Omental fat pad (tissue), 4 donors: Measurements from ENCODE around the gene KLHL29. TPM values are rescaled to one million over a fixed set of nuclear protein-coding genes. Genes with fewer than 3 reads are reported as not detected.

ENCODE experiments used
- ATAC-seq: fragments of 150-250 bp; one replicate; pipeline ENCODE4 v1.9.1; 2016; ENCODE audit warnings: mild to moderate bottlenecking, moderate library complexity; ENCODE audit not compliant: low FRiP score
- DNase-seq: peaks from one replicate; pipeline ENCODE4 v3.0.0-alpha.2; 2019; ENCODE audit warnings: low spot score
- CTCF ChIP-seq, 3 donors: fragments of 450-650 bp; IDR thresholded peaks; one replicate each; pipeline ENCODE4 v1.5.1; 2016 to 2017; ENCODE audit warnings: antibody characterized with exemption in 3 of 3, mild to moderate bottlenecking in 3 of 3, moderate library complexity in 2 of 3
- total RNA-seq, 4 donors: library from RNA; depleted of rRNA; stranded (reverse); fragments of >200 nt; gene quantifications; one replicate each; pipeline ENCODE4 v1.1.0, GENCODE V29; 2016

The KLHL29 gene
- total RNA-seq, 4 donors from 2014 or later: 4.0 to 19.5 (median 12.7) TPM

GRCh38 chr2:23498943-23499342 lies 114.0 kb downstream of the KLHL29 start:
- DNase-seq (no peak), ATAC-seq (no peak)
- no peak for TF ChIP-seq CTCF (IDR thresholded peaks at IDR 0.05)

GRCh38 chr2:23499439-23499838 lies 114.5 kb downstream of the KLHL29 start:
- TF ChIP-seq CTCF (IDR thresholded peaks at IDR 0.05): no peak
- ATAC-seq: no peak

DNA sequence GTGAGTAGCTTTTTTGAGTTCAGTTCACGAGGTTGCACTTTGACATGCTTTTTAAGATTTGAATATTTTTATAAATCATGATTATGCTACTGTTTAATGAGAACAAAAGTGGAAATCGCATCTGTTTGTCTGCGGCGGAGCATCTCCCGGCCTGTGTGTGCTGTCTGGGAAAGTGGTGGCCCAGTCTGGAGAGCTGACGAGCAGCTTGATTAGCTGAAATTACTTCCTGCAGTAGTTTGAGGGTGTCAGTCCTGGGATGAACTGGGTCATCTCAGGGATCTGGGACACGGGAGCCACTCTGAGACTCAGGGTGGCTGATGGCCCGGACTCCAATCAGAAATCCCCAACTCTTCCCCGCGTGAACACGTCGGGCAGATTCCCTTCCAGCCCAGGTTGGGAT lies 115.9 kb downstream of the KLHL29 start:
- ATAC-seq (no peak), DNase-seq (no peak)
- TF ChIP-seq CTCF (IDR thresholded peaks at IDR 0.05): no peak

More at GRCh38 chr2:23499439-23499838, 114.5 kb downstream of the KLHL29 start:
- DNase-seq: no peak

GRCh38 chr2:23502096-23502495 lies 117.1 kb downstream of the KLHL29 start:
- TF ChIP-seq CTCF (IDR thresholded peaks at IDR 0.05): no peak
- ATAC-seq: no peak
- no peak for DNase-seq

DNA sequence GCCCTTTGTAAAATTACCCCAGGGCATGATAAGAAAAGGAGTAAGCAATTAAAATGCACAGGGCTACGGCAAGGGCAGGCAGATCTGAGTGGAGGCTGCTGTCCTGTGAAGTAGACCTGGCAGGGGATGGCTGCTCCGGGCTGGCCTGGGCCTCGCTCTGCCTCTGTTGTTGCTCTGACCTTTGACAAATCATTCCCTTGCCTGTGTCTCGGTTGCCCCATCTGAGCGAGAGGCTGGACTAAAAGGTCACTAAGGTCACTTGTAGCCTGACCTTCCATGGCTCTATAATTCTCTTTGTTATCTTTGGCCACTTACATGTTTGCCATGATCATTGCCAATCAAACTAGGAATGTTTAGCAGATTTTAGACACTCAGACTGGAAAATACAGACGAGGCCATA lies 118.1 kb downstream of the KLHL29 start:
- TF ChIP-seq CTCF (IDR thresholded peaks at IDR 0.05): no peak
- DNase-seq (no peak), ATAC-seq (no peak)

DNA sequence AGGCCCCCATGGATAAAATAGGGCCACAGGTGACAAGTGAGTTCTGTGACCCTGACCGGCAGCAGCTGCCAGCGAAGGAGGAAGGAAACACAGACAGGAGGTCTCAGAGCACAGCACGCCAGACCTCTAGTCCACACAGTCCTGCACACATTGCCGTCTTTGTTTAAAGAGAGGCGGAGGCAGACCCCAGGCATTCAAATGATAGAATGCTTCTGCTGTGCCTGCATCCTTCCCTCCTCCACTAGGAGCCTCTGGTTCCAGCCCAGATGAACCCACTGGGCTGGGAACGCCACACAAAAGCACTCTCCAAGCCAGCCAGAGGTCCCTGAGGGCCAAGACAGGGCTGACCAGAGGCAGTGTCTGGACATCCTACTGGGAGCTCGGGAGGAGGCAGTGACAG lies 118.7 kb downstream of the KLHL29 start:
- DNase-seq (no peak), ATAC-seq (no peak)
- TF ChIP-seq CTCF (IDR thresholded peaks at IDR 0.05): no peak

DNA sequence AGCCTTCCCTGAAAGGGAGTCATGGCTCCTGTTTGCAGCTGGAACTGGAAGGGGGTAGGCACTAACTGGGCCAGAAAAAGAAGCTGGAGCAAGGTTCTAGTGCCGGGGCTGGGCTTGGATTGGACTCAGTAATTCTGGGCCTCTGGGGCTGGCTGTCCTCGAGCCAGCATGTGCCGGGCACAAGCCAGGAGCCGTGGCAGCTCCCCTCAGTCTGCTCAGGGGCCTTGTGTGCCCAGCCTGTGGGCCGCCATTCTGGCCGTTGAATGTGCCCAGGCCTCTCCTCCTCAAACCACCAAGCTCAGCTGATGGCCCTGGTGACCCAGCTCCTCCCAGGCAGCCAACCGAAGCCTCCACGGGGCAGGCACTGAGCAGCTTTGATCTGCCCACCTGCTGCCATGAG lies 119.6 kb downstream of the KLHL29 start:
- no peak for TF ChIP-seq CTCF (IDR thresholded peaks at IDR 0.05)
- no peak for ATAC-seq
- DNase-seq: no peak
